T-cell (primary cell): ENCODE measurements around the gene CYP3A7. TPM values are rescaled to one million over a fixed set of nuclear protein-coding genes. Genes with fewer than 3 reads are reported as not detected.

Experiments used
- ATAC-seq, 4 experiments: fragments of 200-7000 bp in 3 of 4; fragments of 150-1000 bp in 1 of 4; cut with Tn5 transposase; replicated peaks in 1 of 4; 1 replicate in 3 of 4; 2 replicates in 1 of 4; pipeline ENCODE4 v1.10.0; 2021; ENCODE audit warnings: moderate library complexity in 3 of 4, mild to moderate bottlenecking in 2 of 4, moderate number of reproducible peaks in 1 of 4
- CTCF ChIA-PET, 2 donors: fragments of 300-600 bp; sonication (Branson Sonifier 250); formaldehyde crosslinking; loops; one replicate each; lab custom pipeline; 2022; ENCODE audit warnings: antibody characterized with exemption in 2 of 2; lab: Charles Lee
- POLR2A ChIA-PET, 2 donors: fragments of 300-600 bp; sonication (Branson Sonifier 250); formaldehyde crosslinking; loops; one replicate each; lab custom pipeline; 2022; ENCODE audit warnings: antibody characterized with exemption in 2 of 2; lab: Charles Lee
- DNase-seq, 35 experiments: peaks; one replicate each; pipeline versions ENCODE4 v3.0.0 to v3.0.0-alpha.2; 2013 to 2023
- H3K27ac ChIP-seq: one replicate; pipeline ENCODE4 v1.5.1; 2013; ENCODE audit warnings: low read length
- H3K27me3 ChIP-seq, 2 experiments: replicated peaks in 1 of 2; 1 replicate in 1 of 2; 2 replicates in 1 of 2; pipeline versions ENCODE4 v1.6.1 to v1.7.0; 2013; ENCODE audit warnings: low read length in 1 of 2, mixed read lengths in 1 of 2; ENCODE audit not compliant: control insufficient read depth in 2 of 2, insufficient read depth in 2 of 2; ENCODE audit errors: extremely low read depth in 1 of 2
- H3K36me3 ChIP-seq, 2 donors: 1 replicate in 1 of 2; 2 replicates in 1 of 2; pipeline versions ENCODE4 v1.6.1 to v1.7.0; 2013; ENCODE audit warnings: low read length in 1 of 2; ENCODE audit not compliant: control insufficient read depth in 2 of 2, insufficient read depth in 1 of 2; ENCODE audit errors: extremely low read depth in 1 of 2
- H3K4me1 ChIP-seq, 2 experiments: 1 replicate in 1 of 2; 2 replicates in 1 of 2; pipeline versions ENCODE4 v1.6.1 to v1.7.0; 2013; ENCODE audit warnings: low read length in 2 of 2, mixed read lengths in 1 of 2; ENCODE audit not compliant: insufficient read depth in 2 of 2, control insufficient read depth in 1 of 2; ENCODE audit errors: extremely low read depth in 1 of 2
- H3K4me3 ChIP-seq, 2 donors: 1 replicate in 1 of 2; 2 replicates in 1 of 2; pipeline versions ENCODE4 v1.5.1 to v1.7.0; 2013; ENCODE audit warnings: mild to moderate bottlenecking in 2 of 2, low read length in 1 of 2, moderate library complexity in 1 of 2; ENCODE audit not compliant: control insufficient read depth in 1 of 2; ENCODE audit errors: extremely low read depth in 1 of 2
- H3K9me3 ChIP-seq: 2 replicates; pipeline ENCODE4 v1.7.0; 2013
- H3K27ac Mint-ChIP-seq, 2 donors: one replicate each; pipeline ENCODE4 v1.8.0; 2020 to 2021; ENCODE audit warnings: mild to moderate bottlenecking in 2 of 2, mixed read lengths in 2 of 2
- H3K27me3 Mint-ChIP-seq, 2 donors: one replicate each; pipeline ENCODE4 v1.8.0; 2021 to 2022; ENCODE audit warnings: mixed read lengths in 2 of 2
- H3K36me3 Mint-ChIP-seq: one replicate; pipeline ENCODE4 v1.8.0; 2021; ENCODE audit warnings: mixed read lengths
- H3K4me1 Mint-ChIP-seq, 3 donors: one replicate each; pipeline ENCODE4 v1.8.0; 2020 to 2022; ENCODE audit warnings: mixed read lengths in 3 of 3, mild to moderate bottlenecking in 1 of 3
- H3K4me3 Mint-ChIP-seq, 3 donors: one replicate each; pipeline ENCODE4 v1.8.0; 2020 to 2022; ENCODE audit warnings: mild to moderate bottlenecking in 3 of 3, mixed read lengths in 3 of 3, moderate library complexity in 3 of 3
- H3K9me3 Mint-ChIP-seq, 3 donors: one replicate each; pipeline ENCODE4 v1.8.0; 2020 to 2022; ENCODE audit warnings: mixed read lengths in 3 of 3
- WGBS: methylation state at CpG from one replicate; pipeline ENCODE4 v1.1.5; 2013; ENCODE audit warnings: missing lambda C conversion rate; ENCODE audit not compliant: insufficient coverage; 5-methylcytosine and 5-hydroxymethylcytosine counted together
- total RNA-seq, 35 experiments: library from RNA in 6 of 35; stranded (reverse) in 6 of 35; fragments of 120-200 nt in 1 of 35; gene quantifications; one replicate each; pipeline versions ENCODE4 v1.2.1 to v1.2.4 and lab custom pipeline; 2013 to 2026

Gene CYP3A7
- total RNA-seq, 5 donors from 2014 or later (not counting 1 experiment from before 2014, with no cell fraction given): not detected

DNA sequence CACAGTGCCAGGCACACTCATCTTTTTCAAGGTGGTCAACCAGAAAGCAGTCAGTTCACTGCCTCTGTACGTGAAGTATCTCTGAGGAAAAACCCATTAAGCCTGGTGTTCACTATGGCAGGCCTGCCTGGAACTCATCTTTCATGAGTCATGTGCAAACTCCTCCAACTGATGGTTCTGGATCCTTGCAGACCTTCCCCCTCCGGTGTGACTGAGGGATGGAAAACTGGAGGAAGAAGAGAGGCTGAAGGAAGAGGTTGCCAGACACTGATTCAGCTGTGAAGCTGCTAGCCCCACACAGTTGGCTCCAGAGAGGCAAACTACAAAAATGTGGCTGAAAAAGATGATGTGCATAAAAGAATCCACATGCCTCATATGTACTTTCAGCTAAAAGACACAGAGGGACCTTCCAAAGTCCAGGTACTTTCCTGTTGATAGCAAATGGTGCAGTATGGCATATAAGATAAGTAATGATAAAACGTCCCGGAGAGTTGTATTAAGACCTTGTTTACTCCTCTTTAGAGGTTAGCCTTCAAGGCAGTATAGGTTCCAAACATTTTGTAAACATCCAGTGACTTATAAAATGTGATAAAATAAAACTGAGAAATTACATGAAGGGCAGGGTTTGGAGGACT is 57.9 kb downstream of the CYP3A7 start:
- Mint-ChIP-seq H3K4me1 (peaks cover 20 to 26% (median 25%) of the 10 kb centered on the region in 3 donors), H3K36me3 (peaks cover 14% of the 10 kb centered on the region), H3K27ac (no peak overlapping the region), H3K27me3 (no peaks in the 10 kb centered on the region), H3K4me3 (no peak overlapping the region), H3K9me3 (no peaks in the 10 kb centered on the region)
- H3K27ac ChIP-seq: no peak overlapping the region
- H3K4me3 ChIP-seq: no peak overlapping the region
- DNase-seq (no peak), ATAC-seq (no peak)
- H3K4me1 ChIP-seq: peaks cover 6 to 8% of the 10 kb centered on the region in 2 experiments
- no peaks in the 10 kb centered on the region for H3K27me3 ChIP-seq
- no peaks in the 10 kb centered on the region for H3K36me3 ChIP-seq
- H3K9me3 ChIP-seq: no peaks in the 10 kb centered on the region
- WGBS: 67% methylated on average over 1 of the region's 4 CpGs
- CTCF ChIA-PET: no interaction called here
- POLR2A ChIA-PET: no interaction called here

DNA sequence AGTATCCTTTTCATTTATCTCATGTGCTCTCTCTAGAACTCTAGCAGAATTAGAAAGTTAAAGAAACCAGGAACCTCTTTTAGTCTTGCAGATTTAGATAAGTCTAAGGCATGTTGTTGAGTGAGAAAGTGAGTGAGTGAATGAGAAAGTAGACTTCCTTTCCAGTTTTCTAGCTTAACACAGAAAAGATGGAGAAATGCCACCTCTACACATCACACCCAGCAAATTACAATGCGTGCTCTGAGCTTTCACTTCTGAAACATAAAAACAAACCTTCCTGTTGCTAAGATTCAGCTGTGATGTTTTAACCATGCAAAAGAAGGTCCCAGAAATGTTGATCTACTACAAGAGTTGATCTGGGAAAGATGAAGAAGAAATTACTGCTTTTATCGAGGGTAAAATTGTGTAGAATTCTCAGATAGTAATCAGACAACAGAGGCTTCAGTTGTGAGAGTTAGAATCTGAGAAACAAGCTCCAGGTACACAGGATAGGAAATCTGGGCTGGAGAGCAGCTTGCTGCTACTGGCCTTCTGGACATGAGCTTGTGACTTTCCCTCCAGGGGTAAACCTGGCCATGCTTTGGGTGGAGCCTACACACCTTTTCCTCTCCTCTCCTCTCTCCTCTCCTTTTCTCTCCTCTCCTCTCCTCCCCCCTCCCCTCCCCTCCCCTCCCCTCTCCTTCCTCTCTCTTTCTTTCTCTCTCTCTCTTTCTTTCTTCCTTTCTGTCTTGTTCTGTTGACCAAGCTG is 59.8 kb downstream of the CYP3A7 start:
- H3K27ac ChIP-seq: no peak overlapping the region
- ATAC-seq (peak; percentile 23 to 82 (median 47)), DNase-seq (peak in 1 of 35 experiments; percentile 17)
- H3K36me3 Mint-ChIP-seq: peaks cover 9% of the 10 kb centered on the region
- no peak overlapping the region for H3K4me3 ChIP-seq
- H3K4me1 Mint-ChIP-seq: peaks cover 20 to 26% (median 25%) of the 10 kb centered on the region in 3 donors
- ChIA-PET POLR2A (no interaction called here), CTCF (no interaction called here)
- 20% methylated on average over 1 of the region's 2 CpGs for WGBS
- no peaks in the 10 kb centered on the region for H3K9me3 Mint-ChIP-seq
- no peaks in the 10 kb centered on the region for H3K27me3 ChIP-seq
- H3K27me3 Mint-ChIP-seq: no peaks in the 10 kb centered on the region
- H3K4me3 Mint-ChIP-seq: peak overlapping the region in 1 of 3 donors; percentile 68
- H3K27ac Mint-ChIP-seq: peak overlapping the region; percentile 84 to 85
- H3K4me1 ChIP-seq: peaks cover 6 to 8% of the 10 kb centered on the region in 2 experiments
- H3K9me3 ChIP-seq: no peaks in the 10 kb centered on the region
- H3K36me3 ChIP-seq: no peaks in the 10 kb centered on the region

DNA sequence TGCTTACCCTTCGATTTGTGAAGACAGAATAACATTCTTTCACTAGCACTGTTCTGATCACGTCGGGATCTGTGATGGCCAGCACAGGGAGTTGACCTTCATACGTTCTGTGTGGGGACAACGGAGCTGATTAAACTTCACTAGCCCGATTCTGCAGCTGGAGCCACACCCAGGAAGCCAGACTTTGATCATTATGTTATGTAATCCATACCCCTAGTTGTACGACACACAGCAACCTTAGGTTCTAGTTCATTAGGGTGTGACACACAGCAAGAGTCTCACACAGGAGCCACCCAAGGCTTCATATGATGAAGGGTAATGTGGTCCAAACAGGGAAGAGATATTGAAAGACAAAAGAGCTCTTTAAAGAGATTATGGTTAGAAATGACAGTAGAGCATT is 62.4 kb downstream of the CYP3A7 start:
- CTCF ChIA-PET: no interaction called here
- no peaks in the 10 kb centered on the region for H3K27me3 ChIP-seq
- H3K27ac ChIP-seq: no peak overlapping the region
- no peaks in the 10 kb centered on the region for H3K9me3 ChIP-seq
- H3K36me3 Mint-ChIP-seq: peaks cover 18% of the 10 kb centered on the region
- 100% methylated on average over 3 of the region's 7 CpGs for WGBS
- H3K9me3 Mint-ChIP-seq: no peaks in the 10 kb centered on the region
- no peak overlapping the region for H3K4me3 Mint-ChIP-seq
- no peaks in the 10 kb centered on the region for H3K36me3 ChIP-seq
- H3K4me1 Mint-ChIP-seq: peaks cover 20 to 26% (median 25%) of the 10 kb centered on the region in 3 donors
- no peaks in the 10 kb centered on the region for H3K27me3 Mint-ChIP-seq
- DNase-seq (no peak), ATAC-seq (no peak)
- H3K27ac Mint-ChIP-seq: no peak overlapping the region
- POLR2A ChIA-PET: interaction anchor here in 1 of 2 donors (0.5 kb wide), 1 partner anchor 328 kb away, joined by 5 read pairs; no protein-coding TSS in a partner anchor
- H3K4me1 ChIP-seq: peaks cover 6 to 8% of the 10 kb centered on the region in 2 experiments
- no peak overlapping the region for H3K4me3 ChIP-seq

DNA sequence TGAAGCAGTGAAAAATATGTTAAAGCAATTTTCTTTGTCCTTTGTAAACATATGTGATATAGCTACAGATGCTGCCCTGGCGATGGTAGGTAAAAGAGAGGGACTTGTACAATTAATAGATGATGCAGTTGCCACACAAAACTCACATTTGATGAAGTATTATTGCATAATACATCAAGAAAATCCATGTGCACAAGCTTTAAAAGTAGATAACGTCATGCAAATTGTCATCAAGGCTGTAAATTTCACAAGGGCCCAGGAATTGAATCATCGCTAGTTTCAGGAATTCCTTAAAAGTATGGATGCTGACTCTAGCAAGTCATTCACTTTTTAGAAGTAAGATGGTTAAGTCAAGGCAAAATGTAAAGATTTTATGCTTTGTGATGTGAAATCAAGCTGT is 65.2 kb downstream of the CYP3A7 start:
- Histone ChIP-seq H3K9me3 (no peaks in the 10 kb centered on the region), H3K27ac (no peak overlapping the region), H3K4me1 (peaks cover 0 to under 1% of the 10 kb centered on the region in 2 experiments), H3K4me3 (no peak overlapping the region), H3K27me3 (no peaks in the 10 kb centered on the region), H3K36me3 (no peaks in the 10 kb centered on the region)
- ChIA-PET CTCF (no interaction called here), POLR2A (no interaction called here)
- peaks cover 7 to 13% (median 10%) of the 10 kb centered on the region in 3 donors for H3K4me1 Mint-ChIP-seq
- no peak overlapping the region for H3K27ac Mint-ChIP-seq
- ATAC-seq (no peak), DNase-seq (no peak)
- H3K9me3 Mint-ChIP-seq: no peaks in the 10 kb centered on the region
- WGBS: 100% methylated on average over 1 of the region's 3 CpGs
- no peaks in the 10 kb centered on the region for H3K27me3 Mint-ChIP-seq
- peaks cover 28% of the 10 kb centered on the region for H3K36me3 Mint-ChIP-seq
- H3K4me3 Mint-ChIP-seq: no peak overlapping the region

DNA sequence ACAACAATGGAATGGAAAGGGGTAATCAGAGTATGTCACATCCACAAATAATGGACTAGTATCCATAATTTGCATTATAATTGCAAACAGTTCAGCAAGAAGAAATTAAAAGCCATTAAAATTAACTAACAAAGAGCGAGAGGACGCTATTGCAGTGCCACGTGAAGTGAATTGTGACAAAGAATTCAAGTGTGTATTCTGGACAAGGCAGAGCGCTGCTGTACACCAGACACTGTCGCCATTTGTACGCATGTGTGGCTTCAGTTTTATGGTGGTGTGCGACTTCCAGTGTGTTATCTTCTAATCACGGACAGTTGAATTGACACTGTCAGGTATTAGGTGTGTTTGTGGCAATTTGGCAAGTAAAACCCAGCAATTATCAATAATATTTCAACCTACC is 66.5 kb downstream of the CYP3A7 start:
- Mint-ChIP-seq H3K27ac (no peak overlapping the region), H3K27me3 (no peaks in the 10 kb centered on the region), H3K9me3 (no peaks in the 10 kb centered on the region), H3K36me3 (peaks cover 37% of the 10 kb centered on the region), H3K4me3 (no peak overlapping the region), H3K4me1 (peaks cover under 1 to 4% (median 3%) of the 10 kb centered on the region in 3 donors)
- H3K36me3 ChIP-seq: no peaks in the 10 kb centered on the region
- DNase-seq (no peak), ATAC-seq (no peak)
- no peaks in the 10 kb centered on the region for H3K4me1 ChIP-seq
- 96% methylated on average over 4 of the region's 8 CpGs for WGBS
- H3K27me3 ChIP-seq: no peaks in the 10 kb centered on the region
- ChIA-PET POLR2A (no interaction called here), CTCF (no interaction called here)
- H3K9me3 ChIP-seq: no peaks in the 10 kb centered on the region
- no peak overlapping the region for H3K27ac ChIP-seq
- no peak overlapping the region for H3K4me3 ChIP-seq

DNA sequence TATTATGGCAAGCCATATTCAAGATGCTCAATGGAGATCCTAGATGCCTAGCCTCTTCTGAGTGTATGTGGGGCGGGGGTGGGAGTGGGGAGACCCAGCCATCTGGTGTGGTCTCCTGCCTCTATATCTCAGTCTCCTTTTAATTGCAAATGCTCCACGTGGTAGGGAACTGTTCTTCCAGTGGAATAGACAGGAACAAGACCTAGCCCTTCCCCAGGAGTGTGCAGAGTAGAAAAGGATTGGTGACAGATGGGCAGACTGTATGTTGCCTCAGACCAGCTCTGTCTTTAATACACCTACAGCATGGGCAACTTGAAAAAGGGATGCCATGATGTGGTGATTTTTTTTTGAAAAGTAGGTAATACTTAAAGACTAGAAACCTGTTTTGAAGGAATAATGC is 67.8 kb downstream of the CYP3A7 start:
- Histone ChIP-seq H3K4me3 (no peak overlapping the region), H3K27ac (no peak overlapping the region), H3K4me1 (no peaks in the 10 kb centered on the region), H3K27me3 (no peaks in the 10 kb centered on the region), H3K9me3 (no peaks in the 10 kb centered on the region), H3K36me3 (peaks cover 0 to 2% of the 10 kb centered on the region in 2 donors)
- Mint-ChIP-seq H3K4me3 (no peak overlapping the region), H3K27me3 (no peaks in the 10 kb centered on the region), H3K4me1 (no peaks in the 10 kb centered on the region), H3K27ac (no peak overlapping the region), H3K36me3 (peaks cover 49% of the 10 kb centered on the region), H3K9me3 (no peaks in the 10 kb centered on the region)
- POLR2A ChIA-PET: no interaction called here
- no peak for ATAC-seq
- DNase-seq: no peak
- CTCF ChIA-PET: no interaction called here
- WGBS: no CpG with 5 or more reads among the region's 2 CpGs
